Skeletal muscle tissue (tissue), 4 donors: Measurements from ENCODE around the gene C16orf89. TPM values are rescaled to one million over a fixed set of nuclear protein-coding genes. Genes with fewer than 3 reads are reported as not detected.
"Not testable (repeated sequence)": the region's sequence is repeated elsewhere in the genome, so short reads cannot be mapped to it uniquely, and the experiment has no call there.

ENCODE experiments used
- H3K27ac ChIP-seq: one replicate; pipeline ENCODE4 v1.7.0; 2013; ENCODE audit warnings: mild to moderate bottlenecking, low read depth, low read length, inconsistent platforms
- H3K27me3 ChIP-seq, 3 donors: one replicate each; pipeline ENCODE4 v1.7.0; 2013; ENCODE audit warnings: low read length in 3 of 3; ENCODE audit not compliant: control insufficient read depth in 3 of 3, insufficient read depth in 3 of 3
- H3K36me3 ChIP-seq, 3 donors: one replicate each; pipeline ENCODE4 v1.7.0; 2013; ENCODE audit warnings: low read length in 3 of 3; ENCODE audit not compliant: control insufficient read depth in 3 of 3, insufficient read depth in 3 of 3
- H3K4me1 ChIP-seq, 3 donors: one replicate each; pipeline ENCODE4 v1.7.0; 2013; ENCODE audit warnings: low read length in 3 of 3, mild to moderate bottlenecking in 3 of 3; ENCODE audit not compliant: control insufficient read depth in 3 of 3, insufficient read depth in 3 of 3
- H3K4me3 ChIP-seq, 3 donors: one replicate each; pipeline ENCODE4 v1.7.0; 2013; ENCODE audit warnings: low read length in 3 of 3
- H3K9ac ChIP-seq, 3 donors: one replicate each; pipeline ENCODE4 v1.7.0; 2013; ENCODE audit warnings: low read length in 3 of 3, mild to moderate bottlenecking in 3 of 3, moderate library complexity in 2 of 3, low read depth in 1 of 3
- H3K9me3 ChIP-seq, 3 donors: one replicate each; pipeline ENCODE4 v1.7.0; 2013; ENCODE audit warnings: low read length in 3 of 3; ENCODE audit not compliant: control insufficient read depth in 3 of 3
- total RNA-seq: library from RNA; depleted of rRNA; stranded (reverse); fragments of >200 nt; gene quantifications from one replicate; pipeline ENCODE4 v1.2.3, GENCODE V29; 2014
- donor health status: Osteomylitis.

The C16orf89 gene
- total RNA-seq, 1 donor from 2014 or later = 2.1 TPM

- Histone ChIP-seq H3K27ac (no peak overlapping the region), H3K9ac (no peak overlapping the region), H3K4me1 (no peaks in the 10 kb centered on the region), H3K4me3 (no peak overlapping the region), H3K36me3 (no peaks in the 10 kb centered on the region), H3K27me3 (peaks cover 0 to 11% (median 0%) of the 10 kb centered on the region in 3 donors), H3K9me3 (no peaks in the 10 kb centered on the region)
These were observed 3.7 kb downstream of the C16orf89 start for GRCh38 chr16:5062051-5062450.

GRCh38 chr16:5060073-5060641 is 5.6 kb downstream of the C16orf89 start:
- no peak overlapping the region for H3K9ac ChIP-seq
- no peaks in the 10 kb centered on the region for H3K36me3 ChIP-seq
- H3K9me3 ChIP-seq = no peaks in the 10 kb centered on the region
- no peak overlapping the region for H3K4me3 ChIP-seq
- H3K27ac ChIP-seq = no peak overlapping the region
- peaks cover 0 to 11% (median 0%) of the 10 kb centered on the region in 3 donors for H3K27me3 ChIP-seq
- no peaks in the 10 kb centered on the region for H3K4me1 ChIP-seq

GRCh38 chr16:5059386-5060072 is 6.2 kb downstream of the C16orf89 start:
- Histone ChIP-seq H3K36me3 (no peaks in the 10 kb centered on the region), H3K9me3 (no peaks in the 10 kb centered on the region), H3K4me3 (no peak overlapping the region), H3K9ac (no peak overlapping the region), H3K4me1 (no peaks in the 10 kb centered on the region), H3K27me3 (peaks cover 0 to 9% (median 0%) of the 10 kb centered on the region in 3 donors), H3K27ac (no peak overlapping the region)

GRCh38 chr16:5058476-5058875 is 7.3 kb downstream of the C16orf89 start:
- H3K4me3 ChIP-seq = no peak overlapping the region
- no peaks in the 10 kb centered on the region for H3K4me1 ChIP-seq
- no peaks in the 10 kb centered on the region for H3K36me3 ChIP-seq
- peaks cover 0 to 6% (median 0%) of the 10 kb centered on the region in 3 donors for H3K27me3 ChIP-seq
- no peaks in the 10 kb centered on the region for H3K9me3 ChIP-seq
- H3K9ac ChIP-seq = no peak overlapping the region
- H3K27ac ChIP-seq = no peak overlapping the region

GRCh38 chr16:5056352-5056751 is 9.4 kb downstream of the C16orf89 start:
- H3K36me3 ChIP-seq = no peaks in the 10 kb centered on the region

GRCh38 chr16:5054876-5055865 is 10.6 kb downstream of the C16orf89 start:
- Histone ChIP-seq H3K4me1 (no peaks in the 10 kb centered on the region), H3K36me3 (no peaks in the 10 kb centered on the region), H3K27ac (no peak overlapping the region), H3K9ac (no peak overlapping the region), H3K9me3 (no peaks in the 10 kb centered on the region), H3K4me3 (no peak overlapping the region), H3K27me3 (no peaks in the 10 kb centered on the region)

More at GRCh38 chr16:5056352-5056751, 9.4 kb downstream of the C16orf89 start:
- no peak overlapping the region for H3K9ac ChIP-seq
- H3K27me3 ChIP-seq = peaks cover 0 to 3% (median 0%) of the 10 kb centered on the region in 3 donors
- no peak overlapping the region for H3K27ac ChIP-seq
- H3K4me3 ChIP-seq = no peak overlapping the region
- H3K4me1 ChIP-seq = no peaks in the 10 kb centered on the region
- no peaks in the 10 kb centered on the region for H3K9me3 ChIP-seq

GRCh38 chr16:5046914-5047313 is 18.8 kb downstream of the C16orf89 start:
- no peak overlapping the region for H3K4me3 ChIP-seq
- H3K4me1 ChIP-seq = no peaks in the 10 kb centered on the region
- H3K27me3 ChIP-seq = peaks cover 0 to 2% (median 0%) of the 10 kb centered on the region in 3 donors
- H3K36me3 ChIP-seq = no peaks in the 10 kb centered on the region
- H3K9ac ChIP-seq = no peak overlapping the region
- no peak overlapping the region for H3K27ac ChIP-seq
- no peaks in the 10 kb centered on the region for H3K9me3 ChIP-seq

- Histone ChIP-seq H3K27me3 (peaks cover 0 to 6% (median 0%) of the 10 kb centered on the region in 3 donors), H3K9ac (no peak overlapping the region), H3K9me3 (no peaks in the 10 kb centered on the region), H3K4me1 (no peaks in the 10 kb centered on the region), H3K36me3 (no peaks in the 10 kb centered on the region), H3K27ac (no peak overlapping the region), H3K4me3 (no peak overlapping the region)
These were observed 20.1 kb downstream of the C16orf89 start for GRCh38 chr16:5045499-5046115.

GRCh38 chr16:5044581-5044980 is 21.2 kb downstream of the C16orf89 start:
- H3K36me3 ChIP-seq, H3K9me3 ChIP-seq, H3K27ac ChIP-seq, H3K27me3 ChIP-seq, H3K4me1 ChIP-seq, H3K4me3 ChIP-seq, H3K9ac ChIP-seq: not testable (repeated sequence)
